22Rv1 (cell line): ENCODE measurements around the gene RNF212.

Experiments used
- CTCF ChIP-seq: fragments of 450-650 bp; IDR thresholded peaks from 2 replicates; pipeline ENCODE4 v1.5.1; 2017; ENCODE audit warnings: mild to moderate bottlenecking
- ZFX ChIP-seq: fragments of 450-650 bp; IDR thresholded peaks from 2 replicates; pipeline ENCODE4 v1.6.1; 2017; ENCODE audit warnings: antibody characterized with exemption, borderline replicate concordance

GRCh38 chr4:1094336-1094690 lies 19.1 kb downstream of the RNF212 start:
- TF ChIP-seq CTCF (no peak), ZFX (no peak)
